Measurements from ENCODE around the gene PLCD1.
A peak's percentile ranks its signal among the peaks of the same experiment; 100 is the strongest.
"Not testable (repeated sequence)": the region's sequence is repeated elsewhere in the genome, so short reads cannot be mapped to it uniquely, and the experiment has no call there.

Gene PLCD1

DNA sequence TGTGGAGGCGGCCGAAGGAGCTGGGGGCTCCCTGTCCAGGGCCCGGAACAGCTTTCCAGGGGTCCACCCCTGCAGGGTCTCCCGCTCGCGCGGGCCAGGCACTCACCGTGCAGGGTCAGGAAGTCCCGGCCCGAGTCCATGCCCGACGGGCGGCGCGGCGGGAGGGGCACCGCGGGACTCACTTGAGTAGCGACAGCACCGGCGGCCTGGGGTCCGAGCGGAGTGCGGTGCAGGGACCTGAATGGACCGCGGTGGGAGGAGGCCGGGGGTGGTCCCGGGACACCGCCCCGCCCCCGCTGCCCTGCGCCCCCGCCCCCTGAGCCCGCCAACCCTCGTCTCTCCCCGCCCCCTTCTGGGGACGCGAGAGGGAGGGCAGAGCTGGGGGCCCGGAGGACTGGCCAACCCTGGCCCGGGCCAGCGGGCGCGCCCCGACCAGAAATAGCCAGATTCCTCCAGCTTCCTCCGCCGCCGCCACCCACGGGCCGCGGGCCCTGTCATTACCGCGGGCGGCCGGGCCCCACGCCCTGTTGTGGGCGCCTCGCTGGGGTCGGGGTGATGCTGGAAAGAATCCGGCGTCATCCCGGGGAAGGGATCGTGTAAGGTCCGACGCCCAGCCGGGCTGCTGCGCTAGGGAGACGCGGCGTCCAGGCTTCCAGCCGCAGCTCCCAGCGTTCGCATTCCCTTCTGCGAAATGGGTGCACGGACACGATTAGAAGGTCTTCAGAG lies at the start of gene PLCD1:
TSS of gene PLCD1 (minus strand) at position 243 of the 726 bp plus-strand sequence. CDS start at position 140, 103 bp downstream.
- DNase-seq: peak; percentile 33

DNA sequence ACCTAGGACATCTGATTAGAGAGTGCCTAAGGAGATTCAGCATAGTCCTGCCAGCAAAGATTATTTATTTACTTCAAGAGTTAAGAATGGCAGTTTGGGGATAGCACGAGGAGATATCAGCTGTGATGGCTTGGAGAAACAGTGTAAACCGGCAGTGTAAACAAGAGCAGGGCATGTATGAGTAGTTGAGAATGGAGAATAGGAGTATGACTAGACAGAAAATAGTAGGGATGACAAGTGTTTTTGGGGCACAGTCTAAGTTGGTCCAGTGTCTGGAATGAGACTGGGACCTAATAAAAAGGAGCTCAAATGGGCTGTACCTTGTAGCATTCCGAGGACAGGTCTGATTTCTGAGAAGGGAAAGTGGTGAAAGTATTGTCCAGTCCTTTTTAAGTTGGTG lies 47.6 kb upstream of the PLCD1 start:
- DNase-seq: not testable (repeated sequence)

DNA sequence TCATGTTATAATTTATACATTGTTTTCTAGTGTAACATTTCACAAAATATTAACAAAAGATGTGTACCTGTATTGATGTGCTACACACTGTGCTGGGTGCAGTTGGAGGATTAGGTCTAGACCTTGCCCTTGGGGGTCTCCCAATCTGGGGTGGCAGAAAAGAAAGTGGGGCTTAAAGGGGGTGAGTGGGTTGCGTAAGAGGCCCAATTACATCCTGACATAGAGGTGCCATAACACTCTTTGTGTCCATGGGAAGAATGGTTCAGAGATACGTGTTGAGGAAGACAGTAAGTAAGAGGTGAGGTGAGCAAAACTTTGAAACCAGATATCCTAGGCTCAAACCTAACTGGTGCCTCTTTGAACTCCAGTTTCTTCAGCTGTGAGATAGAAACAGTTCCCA lies 40.6 kb upstream of the PLCD1 start:
- no peak for DNase-seq

DNA sequence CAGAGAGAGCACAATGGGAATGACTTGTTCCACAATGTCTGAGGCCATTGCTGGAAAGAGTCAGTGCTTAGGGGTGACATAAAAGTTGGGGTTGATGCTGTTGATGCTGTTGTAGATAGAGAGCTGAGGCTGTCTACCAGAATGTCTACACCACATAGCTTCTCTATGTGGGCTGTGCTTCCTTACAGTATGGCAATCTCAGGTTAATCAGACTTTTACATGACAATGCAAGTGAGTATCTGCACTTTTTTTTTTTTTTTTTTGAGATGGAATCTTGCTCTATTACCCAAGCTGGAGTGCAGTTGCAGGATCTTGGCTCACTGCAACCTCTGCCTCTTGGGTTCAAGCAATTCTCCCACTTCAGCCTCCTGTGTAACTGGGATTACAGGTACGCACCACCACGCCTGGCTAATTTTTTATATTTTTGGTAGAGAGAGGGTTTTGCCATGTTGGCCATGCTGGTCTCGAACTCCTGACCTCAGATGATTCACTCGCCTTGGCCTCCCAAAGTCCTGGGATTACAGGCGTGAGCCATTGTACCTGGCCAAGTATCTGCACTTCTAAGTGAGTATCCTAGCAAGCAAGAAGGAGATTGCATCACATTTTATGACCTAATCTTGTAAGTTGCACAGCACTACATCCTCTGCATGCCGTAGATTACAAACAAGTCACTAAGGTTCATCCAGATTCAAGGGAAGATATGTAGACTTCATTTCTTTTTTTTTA lies 38.2 kb upstream of the PLCD1 start:
- no peak for DNase-seq

DNA sequence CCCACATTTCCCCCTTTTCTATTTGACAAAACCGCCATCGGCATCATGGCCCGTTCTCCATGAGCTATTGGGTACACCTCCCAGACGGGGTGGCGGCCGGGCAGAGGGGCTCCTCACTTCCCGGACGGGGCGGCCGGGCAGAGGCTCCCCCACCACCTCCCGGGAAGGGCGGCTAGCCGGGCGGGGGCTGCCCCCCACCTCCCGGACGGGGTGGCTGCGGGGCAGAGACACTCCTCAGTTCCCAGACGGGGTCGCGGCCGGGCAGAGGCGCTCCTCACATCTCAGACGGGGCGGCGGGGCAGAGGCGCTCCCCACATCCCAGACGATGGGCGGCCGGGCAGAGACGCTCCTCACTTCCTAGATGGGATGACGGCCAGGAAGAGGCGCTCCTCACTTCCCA lies 35.0 kb upstream of the PLCD1 start:
- DNase-seq: not testable (repeated sequence)

DNA sequence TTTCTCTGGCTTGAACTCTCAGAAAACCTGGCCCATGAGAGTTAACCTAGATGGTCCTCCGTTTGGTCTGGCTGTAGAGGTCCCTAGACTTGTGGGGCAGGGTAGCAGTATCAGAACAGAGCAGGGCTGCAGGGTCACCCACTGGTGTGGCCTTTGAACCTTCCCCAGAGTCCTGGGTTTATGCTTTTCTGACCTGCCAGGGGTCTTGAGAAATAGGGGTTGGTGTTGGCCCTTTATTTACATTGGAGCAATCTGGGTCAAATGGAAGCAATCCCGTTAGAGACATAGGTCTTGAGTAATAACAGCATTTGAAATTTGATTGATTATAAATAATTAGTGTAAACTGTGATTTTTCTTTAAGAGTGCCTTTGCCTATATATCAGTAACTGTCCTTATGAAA lies 33.4 kb upstream of the PLCD1 start:
- no peak for DNase-seq

DNA sequence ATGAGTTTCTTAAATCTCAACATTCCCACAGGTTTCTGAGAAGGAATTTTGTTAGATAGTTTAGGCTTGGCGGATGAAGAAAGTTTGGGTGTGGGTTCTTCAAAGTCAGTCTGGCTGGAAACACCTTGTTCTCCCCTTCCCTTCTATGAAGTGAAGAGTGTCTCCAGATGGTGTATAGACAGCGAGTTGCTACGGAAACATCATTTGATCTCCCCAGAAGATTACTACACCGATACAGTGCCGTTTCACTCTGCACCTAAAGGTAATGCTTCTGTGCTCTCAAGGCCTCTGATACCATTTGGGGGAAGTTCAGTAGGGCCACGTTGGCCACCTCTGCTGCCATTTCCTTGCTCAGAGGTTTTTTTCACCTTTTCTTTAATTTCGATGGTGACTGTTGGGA lies 30.1 kb upstream of the PLCD1 start:
- DNase-seq: peak; percentile 38

DNA sequence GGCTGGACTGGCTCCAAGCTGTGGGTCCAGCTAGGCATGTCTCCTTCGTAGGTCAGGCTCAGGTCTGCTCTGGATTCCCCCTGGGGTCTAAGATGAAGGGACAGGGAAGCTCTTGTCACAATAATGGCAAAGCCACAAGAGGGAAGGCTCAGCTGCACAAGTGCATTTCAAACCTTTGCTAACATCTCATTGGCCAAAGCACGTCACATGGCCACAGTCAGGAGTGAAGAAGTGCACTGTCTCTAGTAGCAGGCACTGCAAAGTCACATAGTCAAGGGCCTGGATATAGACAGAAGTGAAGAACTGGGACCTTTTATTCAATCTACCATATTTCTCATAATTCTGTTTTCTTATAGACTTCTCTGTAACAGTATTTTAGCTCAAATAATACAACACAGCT lies 29.7 kb upstream of the PLCD1 start:
- DNase-seq: peak; percentile 4

DNA sequence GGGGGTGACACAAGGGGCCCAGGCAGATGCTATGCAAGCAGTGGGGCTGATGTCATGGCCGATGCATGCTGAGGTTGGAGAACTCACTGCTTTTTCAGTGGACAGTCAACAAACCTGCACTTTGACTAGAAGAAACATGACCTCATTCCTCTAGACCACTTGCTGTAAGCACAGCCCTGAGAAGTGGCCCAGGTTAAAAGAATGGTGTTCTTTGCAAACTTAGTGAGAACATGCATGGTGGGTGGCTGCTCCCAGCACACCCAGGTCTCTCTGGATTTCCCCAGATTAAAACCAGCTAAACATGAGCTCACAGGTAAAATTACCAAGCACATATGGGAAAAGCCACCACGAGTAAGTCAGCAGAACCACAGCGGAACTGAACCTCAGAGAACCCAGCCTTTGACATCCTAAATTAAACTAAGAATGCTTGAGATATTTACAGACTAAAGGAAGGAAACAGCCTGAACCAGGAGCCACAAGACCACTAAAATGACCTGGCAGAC lies 25.1 kb upstream of the PLCD1 start:
- DNase-seq: no peak

DNA sequence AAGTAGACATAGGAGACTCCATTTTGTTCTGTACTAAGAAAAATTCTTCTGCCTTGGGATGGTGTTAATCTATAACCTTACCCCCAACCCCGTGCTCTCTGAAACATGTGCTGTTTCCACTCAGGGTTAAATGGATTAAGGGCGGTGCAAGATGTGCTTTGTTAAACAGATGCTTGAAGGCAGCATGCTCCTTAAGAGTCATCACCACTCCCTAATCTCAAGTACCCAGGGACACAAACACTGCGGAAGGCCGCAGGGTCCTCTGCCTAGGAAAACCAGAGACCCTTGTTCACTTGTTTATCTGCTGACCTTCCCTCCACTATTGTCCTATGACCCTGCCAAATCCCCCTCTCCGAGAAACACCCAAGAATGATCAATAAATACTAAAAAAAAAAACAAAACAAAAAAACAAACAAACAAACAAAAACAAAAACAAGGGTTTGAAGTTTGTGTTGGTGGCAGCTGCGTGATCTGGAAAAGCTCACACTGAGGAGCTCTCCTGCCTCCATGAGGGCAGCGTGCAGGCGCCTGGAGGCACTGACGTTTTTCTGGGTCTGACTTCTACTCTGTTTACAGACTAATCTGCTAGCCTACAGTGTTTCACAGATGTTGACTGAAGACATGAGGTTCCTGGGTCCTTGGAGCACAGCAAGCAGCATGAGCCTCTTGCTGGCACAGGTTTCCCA lies 24.5 kb upstream of the PLCD1 start:
- peak; percentile 27 for DNase-seq

DNA sequence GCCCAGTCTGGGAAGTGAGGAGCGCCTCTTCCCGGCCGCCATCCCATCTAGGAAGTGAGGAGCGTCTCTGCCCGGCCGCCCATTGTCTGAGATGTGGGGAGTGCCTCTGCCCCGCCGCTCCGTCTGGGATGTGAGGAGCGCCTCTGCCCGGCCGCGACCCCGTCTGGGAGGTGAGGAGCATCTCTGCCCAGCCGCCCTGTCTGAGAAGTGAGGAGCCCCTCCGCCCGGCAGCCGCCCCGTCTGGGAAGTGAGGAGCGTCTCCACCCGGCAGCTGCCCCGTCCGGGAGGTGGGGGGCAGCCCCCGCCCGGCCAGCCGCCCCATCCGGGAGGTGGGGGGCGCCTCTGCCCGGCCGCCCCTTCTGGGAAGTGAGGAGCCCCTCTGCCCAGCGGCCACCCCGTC lies 23.8 kb upstream of the PLCD1 start:
- DNase-seq: not testable (repeated sequence)

DNA sequence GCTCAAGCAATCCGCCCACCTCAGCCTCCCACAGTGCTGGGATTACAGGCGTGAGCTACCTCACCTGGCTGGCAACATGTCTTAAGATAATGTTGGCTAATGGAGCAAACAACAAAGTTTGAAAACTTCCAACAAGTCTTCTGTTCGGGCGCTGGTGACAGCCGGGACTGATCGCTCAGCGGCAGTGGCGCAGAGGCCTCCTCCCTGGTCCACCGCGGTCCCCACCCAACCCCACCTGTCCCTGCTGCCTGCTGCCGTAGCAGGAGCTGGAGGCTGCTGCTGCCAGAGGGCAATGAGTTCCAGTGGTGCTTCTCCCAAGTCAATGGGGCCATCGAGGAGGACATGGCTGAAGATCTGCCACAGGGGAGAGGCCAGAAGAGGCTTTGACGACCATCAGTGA lies 21.7 kb upstream of the PLCD1 start:
- DNase-seq: no peak

DNA sequence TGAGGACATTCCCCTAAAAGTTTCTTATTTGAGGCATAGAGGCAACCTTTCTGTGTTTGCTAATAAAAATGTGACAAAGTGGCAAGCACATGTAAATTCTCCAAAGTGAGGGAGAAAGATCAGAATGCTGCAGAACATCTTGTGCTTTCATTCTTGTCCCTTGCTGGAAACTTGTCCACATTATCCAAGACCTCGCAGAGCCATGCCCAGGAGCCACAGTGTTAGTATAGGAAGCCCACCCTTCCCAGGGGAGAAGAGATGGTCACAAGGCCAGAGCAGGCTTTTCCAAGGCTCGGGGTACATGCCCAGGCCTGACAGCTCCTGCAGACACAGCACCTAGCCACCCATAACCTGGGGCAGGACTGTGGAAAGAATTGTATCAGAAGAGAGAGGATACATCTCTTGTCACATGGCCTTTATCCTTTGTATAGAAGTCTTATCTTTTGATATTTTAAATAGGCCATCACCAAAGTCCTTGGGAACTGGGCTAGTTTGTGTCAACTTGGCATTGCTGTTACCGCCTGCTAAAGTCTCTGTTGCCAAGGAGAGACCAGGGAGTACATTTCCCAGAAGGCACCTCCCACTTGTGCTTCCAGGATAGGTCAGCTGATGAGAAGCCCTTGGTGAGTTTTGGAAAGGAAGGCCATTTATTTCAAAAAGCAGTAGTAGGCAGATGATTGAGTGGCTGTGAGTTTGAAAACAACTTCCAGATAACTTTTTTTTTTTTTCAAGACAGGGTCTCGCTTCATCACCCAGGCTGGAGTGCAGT lies 20.1 kb upstream of the PLCD1 start:
- no peak for DNase-seq

DNA sequence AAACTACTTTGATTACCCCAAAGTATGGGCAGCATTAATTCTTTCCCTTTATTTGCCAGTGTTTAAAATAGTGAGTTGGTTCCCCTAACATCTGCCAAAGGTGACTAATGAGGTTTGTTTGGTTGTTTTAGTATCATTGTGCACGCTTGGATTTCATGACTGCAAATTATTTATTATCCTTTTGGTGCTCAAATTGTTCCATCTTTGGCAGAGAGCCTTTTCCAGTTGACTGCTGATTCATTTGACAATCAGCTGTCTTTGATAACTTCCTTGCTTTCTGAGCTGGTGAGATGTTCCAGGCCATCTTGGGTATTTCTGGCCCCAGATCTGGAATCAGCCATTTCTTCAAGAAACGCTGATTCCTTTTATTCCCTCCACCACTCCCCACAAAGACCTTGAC lies 18.5 kb upstream of the PLCD1 start:
- DNase-seq: no peak

DNA sequence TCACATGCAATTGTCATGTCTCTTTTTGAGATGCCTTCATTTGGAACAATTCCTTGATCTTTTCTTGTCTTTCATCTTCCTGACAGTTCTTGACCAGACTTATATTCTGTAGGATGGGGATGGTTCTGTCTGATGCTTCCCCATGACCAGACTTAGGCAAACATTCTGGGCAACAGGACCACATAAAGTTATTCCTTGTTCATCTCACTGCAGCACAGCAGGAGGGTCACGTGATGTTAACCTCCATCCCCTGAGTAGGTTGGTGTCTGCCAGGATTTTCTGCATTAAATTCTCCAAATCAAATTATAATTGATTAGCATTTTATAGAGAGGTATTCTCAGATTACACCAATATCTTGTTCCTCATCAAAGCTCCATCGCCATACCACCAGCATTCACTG lies 17.4 kb upstream of the PLCD1 start:
- DNase-seq: no peak

DNA sequence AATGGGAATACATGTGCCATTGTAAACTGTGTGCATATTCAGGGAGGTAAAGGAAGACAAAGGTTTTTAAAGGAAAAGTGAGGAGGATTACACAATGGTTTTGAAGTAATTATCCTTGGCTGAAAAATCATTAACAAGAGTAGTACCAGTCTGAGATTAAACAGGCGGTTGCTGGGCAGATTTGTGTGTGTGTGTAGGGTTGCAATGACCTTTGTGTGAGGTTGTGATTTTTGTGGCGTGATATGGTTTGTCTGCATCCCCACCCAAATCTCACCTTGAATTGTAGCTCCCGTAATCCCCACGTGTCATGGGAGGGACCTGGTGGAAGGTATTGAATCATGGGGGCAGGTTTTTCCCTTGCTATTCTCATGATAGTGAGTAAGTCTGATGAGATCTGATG lies 16.6 kb upstream of the PLCD1 start:
- no peak for DNase-seq

DNA sequence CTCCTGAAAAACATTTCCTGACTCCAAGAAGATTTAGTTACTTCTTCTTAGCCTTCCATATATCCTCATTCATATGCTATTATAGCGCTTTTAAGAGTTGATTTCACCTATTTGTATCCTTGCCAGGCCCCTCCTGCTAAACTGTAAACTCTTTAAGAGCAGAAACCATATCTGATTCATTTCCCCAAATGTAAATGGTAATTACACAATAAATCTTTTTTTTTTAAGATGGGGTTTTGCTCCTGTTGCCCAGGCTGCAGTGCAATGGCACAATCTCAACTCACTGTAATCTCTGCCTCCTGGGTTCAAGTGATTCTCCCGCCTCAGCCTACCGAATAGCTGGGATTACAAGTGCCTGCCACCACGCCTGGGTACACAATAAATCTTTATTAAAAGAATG lies 14.0 kb upstream of the PLCD1 start:
- no peak for DNase-seq

DNA sequence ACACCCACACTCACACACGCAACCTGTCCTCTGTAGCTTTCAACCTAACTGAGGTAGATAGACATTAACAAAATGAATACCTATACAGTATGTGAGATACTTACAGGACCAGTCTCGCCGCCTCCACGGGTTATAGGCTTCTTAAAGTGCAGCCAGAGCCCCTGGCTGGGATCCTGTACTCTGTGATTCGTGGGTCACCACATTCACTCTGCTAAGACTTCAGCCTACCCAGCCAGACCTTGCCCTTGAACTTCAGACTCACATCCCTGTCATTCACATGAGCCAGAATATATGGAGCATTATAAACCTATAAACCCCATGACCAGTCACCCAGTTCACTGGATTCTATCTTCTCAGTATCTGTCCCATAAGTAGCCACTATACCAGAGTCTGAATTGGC lies 11.0 kb upstream of the PLCD1 start:
- no peak for DNase-seq

DNA sequence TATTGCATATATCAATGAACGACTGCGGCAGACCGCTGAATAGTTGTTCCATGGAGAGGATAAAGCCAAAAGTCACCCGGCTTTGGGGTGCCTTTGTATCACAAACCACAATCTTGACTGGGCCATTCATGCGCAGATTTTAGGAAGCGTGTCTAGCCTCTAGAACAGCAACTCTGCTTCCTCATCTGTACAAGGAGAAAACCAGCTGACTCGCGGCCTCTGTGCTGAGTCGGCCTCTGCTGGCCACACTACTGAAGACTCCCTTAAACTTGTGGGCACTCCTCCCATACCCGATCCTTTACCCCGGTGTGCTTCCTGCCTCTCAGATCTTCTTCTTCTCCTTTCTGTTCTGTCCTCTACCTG lies 10.4 kb upstream of the PLCD1 start:
- DNase-seq: no peak

DNA sequence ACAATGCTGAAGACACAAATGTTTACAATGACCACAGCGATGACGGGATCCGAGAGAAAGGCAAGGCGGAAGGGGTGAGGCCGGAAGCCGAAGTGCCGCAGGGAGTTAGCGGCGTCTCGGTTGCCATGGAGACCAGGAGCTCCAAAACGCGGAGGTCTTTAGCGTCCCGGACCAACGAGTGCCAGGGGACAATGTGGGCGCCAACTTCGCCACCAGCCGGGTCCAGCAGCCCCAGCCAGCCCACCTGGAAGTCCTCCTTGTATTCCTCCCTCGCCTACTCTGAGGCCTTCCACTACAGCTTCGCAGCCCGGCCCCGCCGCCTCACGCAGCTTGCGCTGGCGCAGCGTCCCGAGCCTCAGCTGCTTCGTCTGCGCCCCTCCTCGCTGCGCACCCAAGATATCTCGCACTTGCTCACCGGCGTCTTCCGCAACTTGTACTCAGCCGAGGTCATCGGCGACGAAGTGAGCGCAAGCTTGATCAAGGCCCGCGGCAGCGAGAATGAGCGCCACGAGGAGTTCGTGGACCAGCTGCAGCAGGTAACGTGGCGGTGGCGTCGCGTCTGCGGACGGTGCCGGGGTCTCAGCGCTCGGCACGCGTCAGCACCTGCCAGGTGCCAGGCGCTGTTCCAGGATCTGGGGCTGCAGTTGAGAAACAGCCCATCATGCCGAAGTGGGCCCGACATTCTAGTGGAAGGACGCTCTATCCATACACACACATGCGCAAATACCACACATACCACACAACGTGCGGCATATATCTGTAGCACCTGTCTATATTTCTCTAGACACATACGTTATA lies 9.9 kb upstream of the PLCD1 start, which contains the start of gene DLEC1:
TSS of gene DLEC1 (plus strand) at position 108 of the 798 bp plus-strand sequence. CDS start at position 126, 18 bp downstream.
- peak; percentile 14 for DNase-seq

DNA sequence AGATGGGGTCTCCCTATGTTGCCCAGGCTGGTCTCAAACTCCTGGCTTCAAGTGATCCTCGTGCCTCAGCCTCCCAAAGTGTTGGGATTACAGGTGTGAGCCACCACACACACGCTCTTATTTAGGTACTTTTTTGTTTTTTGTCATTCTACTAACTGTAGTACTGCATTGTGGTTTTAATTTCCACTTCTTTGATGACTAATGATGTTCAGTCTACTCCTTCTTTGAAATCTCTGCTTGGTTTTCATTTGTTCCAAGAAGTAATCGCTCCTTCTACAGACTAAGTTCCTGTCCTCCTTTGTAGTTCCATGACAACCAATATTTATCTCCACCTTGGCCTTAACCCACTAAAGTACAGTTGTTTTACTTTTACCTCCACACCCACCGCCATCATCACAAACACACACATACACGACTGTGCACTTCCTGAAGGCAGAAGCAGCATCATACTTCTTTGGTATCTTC lies 9.0 kb upstream of the PLCD1 start:
- no peak for DNase-seq

DNA sequence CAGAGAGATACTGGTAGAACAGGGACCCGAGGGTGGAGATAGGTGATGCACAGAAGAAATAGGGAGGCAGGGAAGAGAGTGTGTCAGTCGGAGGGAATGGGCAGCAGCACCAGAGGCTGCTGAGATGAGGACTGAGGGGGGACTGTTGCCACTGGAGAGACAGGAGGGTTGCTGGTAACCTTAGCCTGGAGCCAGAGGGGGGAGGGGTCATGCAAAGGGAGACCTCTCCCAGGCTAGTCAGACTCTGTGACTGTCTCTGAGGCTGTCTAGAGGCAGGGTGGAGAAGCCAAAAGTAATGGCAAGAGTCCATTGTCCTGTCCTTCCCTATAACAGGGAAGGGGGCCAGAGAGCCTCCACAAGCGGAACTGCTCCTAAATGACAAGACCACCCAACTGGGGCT lies 7.5 kb upstream of the PLCD1 start:
- no peak for DNase-seq
